ENCODE measurements around the gene ROGDI. TPM values are rescaled to one million over a fixed set of nuclear protein-coding genes. Genes with fewer than 3 reads are reported as not detected.

Gene ROGDI
- total and polyA plus RNA-seq, 3 donors from 2014 or later, result 27.3 to 37.0 (median 30.0) TPM

GRCh38 chr16:4814542-4815173 lies 12.2 kb upstream of the ROGDI start:
- TF ChIP-seq CTCF (IDR thresholded peaks at IDR 0.05) (no peak), POLR2A (IDR thresholded peaks at IDR 0.05) (no peak)
- Histone ChIP-seq H3K27ac (no peak overlapping the region), H3K9me3 (no peaks in the 10 kb centered on the region), H3K4me1 (no peaks in the 10 kb centered on the region), H3K4me3 (no peak overlapping the region), H3K36me3 (ENCODE audit: low read depth, missing control alignments) (no peaks in the 10 kb centered on the region), H3K27me3 (no peaks in the 10 kb centered on the region)
- intact Hi-C loops (cut with DNase I; ENCODE audit: low total_unique reads), result no loop called here
- WGBS, 2 donors, result 70 to 75% methylated on average over 14 to 16 of the region's 16 CpGs
- DNase-seq, result no peak

GRCh38 chr16:4814046-4814445 lies 11.6 kb upstream of the ROGDI start:
- intact Hi-C loops (cut with DNase I; ENCODE audit: low total_unique reads), result no loop called here
- TF ChIP-seq POLR2A (IDR thresholded peaks at IDR 0.05) (no peak), CTCF (IDR thresholded peaks at IDR 0.05) (no peak)
- H3K27ac ChIP-seq, result no peak overlapping the region

GRCh38 chr16:4813251-4814003 lies 11.0 kb upstream of the ROGDI start:
- 94 to 97% methylated on average over 15 to 16 of the region's 16 CpGs for WGBS, 2 donors
- Histone ChIP-seq H3K9me3 (no peaks in the 10 kb centered on the region), H3K4me1 (no peaks in the 10 kb centered on the region), H3K36me3 (ENCODE audit: low read depth, missing control alignments) (no peaks in the 10 kb centered on the region), H3K27ac (no peak overlapping the region), H3K4me3 (no peak overlapping the region), H3K27me3 (no peaks in the 10 kb centered on the region)
- intact Hi-C loops (cut with DNase I; ENCODE audit: low total_unique reads), result no loop called here
- no peak for DNase-seq
- TF ChIP-seq POLR2A (IDR thresholded peaks at IDR 0.05) (no peak), CTCF (IDR thresholded peaks at IDR 0.05) (no peak)

More at GRCh38 chr16:4814046-4814445, 11.6 kb upstream of the ROGDI start:
- DNase-seq, result no peak
- H3K4me3 ChIP-seq, result no peak overlapping the region
- no peaks in the 10 kb centered on the region for H3K36me3 ChIP-seq (ENCODE audit: low read depth, missing control alignments)
- no peaks in the 10 kb centered on the region for H3K4me1 ChIP-seq
- no peaks in the 10 kb centered on the region for H3K9me3 ChIP-seq
- no peaks in the 10 kb centered on the region for H3K27me3 ChIP-seq

GRCh38 chr16:4811773-4812172 lies 9.3 kb upstream of the ROGDI start:
- H3K36me3 ChIP-seq (ENCODE audit: low read depth, missing control alignments), result no peaks in the 10 kb centered on the region
- 87 to 95% methylated on average over 9 of the region's 9 CpGs for WGBS, 2 donors
- TF ChIP-seq POLR2A (IDR thresholded peaks at IDR 0.05), result no peak
- TF ChIP-seq CTCF (IDR thresholded peaks at IDR 0.05), result no peak
- intact Hi-C loops (cut with DNase I; ENCODE audit: low total_unique reads), result no loop called here
- H3K27me3 ChIP-seq, result no peaks in the 10 kb centered on the region
- no peaks in the 10 kb centered on the region for H3K9me3 ChIP-seq
- no peak overlapping the region for H3K4me3 ChIP-seq
- no peak for DNase-seq
- no peaks in the 10 kb centered on the region for H3K4me1 ChIP-seq
- no peak overlapping the region for H3K27ac ChIP-seq
